Measurements from ENCODE around the gene TMEM61.

TMEM61 gene

GRCh38 chr1:54980046-54980527, 341 bp upstream of the TMEM61 start:
- no peak for TF ChIP-seq CTCF (conservative IDR thresholded peaks at IDR 0.05)
- H3K27ac ChIP-seq: peak overlapping the region; percentile 52; the same call in 1 of the 2 replicates

- H3K27ac ChIP-seq: no peak overlapping the region
- TF ChIP-seq CTCF (conservative IDR thresholded peaks at IDR 0.05): no peak
Observed at GRCh38 chr1:54981466-54981865, 1.0 kb downstream of the TMEM61 start.

GRCh38 chr1:54982739-54983138, 2.3 kb downstream of the TMEM61 start:
- TF ChIP-seq CTCF (conservative IDR thresholded peaks at IDR 0.05): peak; percentile 37; the same call in 1 of the 2 replicates
- no peak overlapping the region for H3K27ac ChIP-seq

GRCh38 chr1:54984131-54984842, 3.9 kb downstream of the TMEM61 start:
- H3K27ac ChIP-seq: no peak overlapping the region
- TF ChIP-seq CTCF (conservative IDR thresholded peaks at IDR 0.05): no peak

GRCh38 chr1:54985556-54985955, 5.1 kb downstream of the TMEM61 start:
- no peak for TF ChIP-seq CTCF (conservative IDR thresholded peaks at IDR 0.05)
- no peak overlapping the region for H3K27ac ChIP-seq

- H3K27ac ChIP-seq: no peak overlapping the region
- TF ChIP-seq CTCF (conservative IDR thresholded peaks at IDR 0.05): no peak
Observed at GRCh38 chr1:54986025-54986424, 5.6 kb downstream of the TMEM61 start.

GRCh38 chr1:54986533-54986932, 6.1 kb downstream of the TMEM61 start:
- no peak for TF ChIP-seq CTCF (conservative IDR thresholded peaks at IDR 0.05)
- no peak overlapping the region; the same call in 1 of the 2 replicates for H3K27ac ChIP-seq

Data from VCaP (cell line).